Muscle of arm (tissue), 12 donors: ENCODE results near the gene TJP3. TPM values are rescaled to one million over a fixed set of nuclear protein-coding genes. Genes with fewer than 3 reads are reported as not detected.

Experiments
- DNase-seq: peaks from one replicate; pipeline ENCODE4 v3.0.0-alpha.2; 2013
- polyA plus RNA-seq, 12 donors: library from polyadenylated mRNA; unstranded; fragments of 120-200 nt; gene quantifications; one replicate each; pipeline ENCODE4 v1.2.1, GENCODE V29; 2013; ENCODE audit not compliant: insufficient read length in 12 of 12

Gene TJP3
- polyA plus RNA-seq, 12 donors = 0.18 to 15.1 (median 0.61) TPM; not detected in 2

GRCh38 chr19:3782903-3783302, 74.7 kb downstream of the TJP3 start:
- no peak for DNase-seq

DNA sequence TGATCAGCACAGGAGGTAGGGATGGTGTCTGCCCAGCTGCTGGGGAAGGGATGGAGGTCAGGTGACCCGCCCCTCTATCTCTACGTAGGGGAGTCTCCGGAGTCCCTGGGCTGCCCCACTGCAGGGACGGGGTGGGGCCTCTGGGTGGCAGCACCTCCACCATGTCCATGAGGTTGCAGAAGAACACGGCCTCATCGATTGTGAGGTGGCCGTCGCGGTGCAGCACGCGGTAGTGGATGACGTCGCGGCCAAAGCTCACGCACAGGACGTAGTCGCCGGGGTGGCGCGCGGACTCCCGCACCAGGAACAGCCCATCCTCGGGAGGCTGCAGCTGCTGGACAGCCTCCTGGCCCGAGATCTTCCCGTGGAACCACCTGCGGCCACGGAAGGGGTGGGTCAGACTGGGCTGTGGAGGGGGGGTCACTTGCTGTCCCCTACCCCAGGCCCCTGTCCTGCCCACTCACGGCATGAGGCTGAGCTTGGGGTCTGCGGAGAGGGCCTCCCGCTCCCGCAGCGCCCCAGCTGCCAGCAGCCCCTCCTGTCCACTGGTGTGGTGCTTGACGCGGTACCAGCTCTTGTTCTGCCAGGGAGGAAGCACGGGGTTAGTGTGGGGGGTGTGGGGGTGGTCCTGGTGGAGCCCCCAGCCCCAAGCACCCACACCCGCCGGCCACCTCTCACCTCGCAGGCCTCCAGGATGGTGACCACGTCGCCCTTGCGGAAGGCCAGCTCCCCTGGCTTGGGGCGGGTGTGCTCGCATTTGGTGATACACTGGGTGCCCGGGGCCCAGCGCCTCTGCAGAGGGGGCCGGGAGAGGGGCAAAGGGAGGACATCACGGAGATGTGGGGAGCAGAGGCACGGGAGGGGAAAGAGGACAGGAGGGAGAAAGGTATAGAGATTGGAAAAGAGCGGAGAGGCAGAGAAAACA, 75.7 kb downstream of the TJP3 start:
- DNase-seq = no peak

DNA sequence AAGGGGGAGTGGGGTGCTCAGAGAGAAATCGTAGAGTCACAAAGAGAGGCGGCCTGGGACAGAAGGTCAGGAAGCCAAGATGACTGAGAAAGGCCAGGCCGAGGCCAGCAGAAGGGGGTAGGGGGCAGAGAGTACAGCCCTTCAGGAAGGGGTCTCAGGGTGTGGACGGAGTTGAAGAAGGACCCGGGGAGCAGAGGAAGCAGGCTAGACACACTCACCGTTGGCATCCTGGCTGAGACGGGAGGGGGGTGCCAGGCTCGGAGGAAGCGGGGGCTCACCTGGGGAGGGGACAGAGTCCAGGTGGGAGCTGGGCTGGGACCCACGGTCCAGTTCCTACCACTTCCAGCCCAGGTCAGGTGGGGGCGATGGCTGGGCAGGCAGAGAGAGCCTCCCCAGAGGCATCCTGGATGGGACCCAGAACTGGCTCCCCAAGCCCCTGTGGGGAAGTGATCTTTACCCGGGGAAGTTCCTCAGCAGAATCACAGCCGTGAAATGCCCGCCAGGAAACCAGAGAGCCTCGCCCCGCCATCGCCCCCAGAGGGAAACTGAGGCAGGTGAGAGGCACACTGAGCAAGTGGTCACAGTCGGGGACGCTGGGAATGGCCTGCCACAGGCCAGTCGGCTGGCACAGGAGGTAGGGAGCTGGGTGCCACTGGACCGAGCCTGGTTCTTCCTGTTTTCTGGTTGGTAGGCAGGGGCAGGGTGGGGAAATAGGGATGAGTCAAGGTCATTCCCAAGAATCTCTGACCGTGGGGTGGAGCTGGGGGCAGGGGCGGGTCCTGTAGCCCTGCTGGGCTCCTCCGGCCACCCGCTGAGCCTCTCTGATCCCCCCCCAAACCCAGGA, 76.6 kb downstream of the TJP3 start:
- no peak for DNase-seq

DNA sequence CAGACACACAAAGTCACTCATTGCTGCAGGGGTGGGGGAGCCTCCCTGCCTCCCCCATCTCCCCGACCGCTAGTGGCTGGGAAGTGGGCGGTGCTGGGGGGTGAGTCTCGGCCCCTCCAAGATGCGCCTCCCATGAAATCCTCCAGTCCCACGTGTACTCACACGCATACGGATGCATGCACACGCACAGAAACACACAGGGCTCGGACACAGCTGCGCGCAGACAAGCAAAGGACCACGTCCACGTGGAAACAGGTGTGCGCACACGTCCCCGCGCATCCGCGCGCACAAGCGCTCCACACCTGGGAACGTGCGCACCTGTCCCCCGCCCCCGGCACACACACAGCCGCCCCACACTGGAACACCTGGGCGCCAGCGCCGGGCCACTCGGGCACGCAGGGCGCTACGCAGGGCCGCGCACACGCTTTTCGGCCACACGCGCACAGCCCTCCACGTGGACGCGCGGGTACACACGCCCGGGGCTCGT, 77.3 kb downstream of the TJP3 start:
- DNase-seq = no peak

GRCh38 chr19:3785938-3786824, 78.0 kb downstream of the TJP3 start, which contains the start of gene MATK:
TSS of gene MATK (minus strand) at chr19:3786381. CDS start at chr19:3785135, 1,246 bp downstream.
- DNase-seq = no peak

GRCh38 chr19:3788996-3789778, 81.0 kb downstream of the TJP3 start:
- no peak for DNase-seq

- no peak for DNase-seq
These were observed 82.1 kb downstream of the TJP3 start for GRCh38 chr19:3790209-3790734.

DNA sequence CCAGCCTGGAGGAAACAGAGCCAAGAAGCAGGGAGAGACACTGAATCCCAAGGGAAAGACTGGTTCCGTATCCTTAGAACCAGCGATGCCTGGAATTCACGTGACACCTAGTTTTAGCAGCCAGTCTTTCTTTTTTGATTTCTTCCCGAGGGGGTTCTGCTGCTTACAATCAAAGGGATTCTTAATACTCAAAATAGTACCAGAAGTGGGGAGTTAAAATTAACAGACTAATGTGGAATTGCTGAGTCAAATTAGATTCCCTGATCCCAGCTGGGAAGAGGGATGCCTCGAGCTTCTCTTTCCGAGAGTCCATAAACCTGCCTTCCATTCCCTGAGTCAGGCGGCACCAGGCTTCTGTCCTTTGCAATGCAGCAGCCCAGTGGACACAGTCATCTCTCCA, 82.8 kb downstream of the TJP3 start:
- DNase-seq = no peak

GRCh38 chr19:3792114-3792513, 83.9 kb downstream of the TJP3 start:
- no peak for DNase-seq

GRCh38 chr19:3793799-3794198, 85.6 kb downstream of the TJP3 start:
- no peak for DNase-seq

DNA sequence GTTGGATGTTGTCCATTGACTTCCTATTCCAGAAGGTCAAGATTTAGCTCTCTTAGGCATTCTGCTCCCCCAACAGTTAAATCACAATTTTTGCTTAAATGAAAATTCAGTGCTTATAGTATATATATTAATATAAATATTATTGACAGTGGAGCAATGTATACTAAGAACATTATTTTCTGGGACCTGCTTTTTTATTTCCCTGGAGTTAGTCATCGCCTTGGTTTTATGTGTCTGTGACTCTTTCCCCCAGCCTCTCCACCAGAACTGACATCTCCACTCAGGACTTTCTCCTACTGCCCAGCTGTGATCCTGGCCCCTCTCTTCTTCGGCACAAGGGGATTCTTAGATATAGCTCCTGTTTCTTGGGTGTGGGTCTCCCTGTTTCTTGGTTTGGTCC, 88.2 kb downstream of the TJP3 start:
- DNase-seq = no peak

DNA sequence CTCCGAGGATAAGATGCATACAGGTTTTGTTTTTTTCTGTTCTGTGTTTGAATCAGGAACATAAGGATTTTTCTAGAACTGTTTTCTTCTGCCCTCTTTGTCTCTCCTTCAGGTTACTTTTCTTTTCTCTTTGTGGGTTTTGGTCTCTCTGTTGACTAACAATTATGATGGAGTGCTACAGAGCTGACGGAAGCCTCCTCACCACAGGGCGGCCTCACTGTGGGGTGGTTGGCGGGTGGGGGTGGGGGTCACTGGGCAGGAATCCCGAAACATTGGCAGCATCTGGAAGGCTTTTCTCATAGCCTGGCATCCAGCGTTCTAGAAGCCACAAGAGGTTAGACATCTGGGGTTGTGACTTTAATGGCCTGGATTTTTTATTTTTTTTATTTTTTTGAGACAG, 90.0 kb downstream of the TJP3 start:
- no peak for DNase-seq

Other genes with a start within 250 kb of the TJP3 start
- 10 to 100 TPM in 1 of 12 donors, 1 to 10 TPM in 1, under 1 TPM in 4, not detected in 6; 0.46 to 75.8 (median 0.69) TPM for gene SMIM24, start 227.9 kb upstream of the TJP3 start, polyA plus RNA-seq
- not detected for gene SMIM44, start 224.9 kb upstream of the TJP3 start, polyA plus RNA-seq
- 10 to 100 TPM in 1 of 12 donors, 1 to 10 TPM in 10, not detected in 1; 3.8 to 15.8 (median 5.0) TPM for gene DOHH, start 207.7 kb upstream of the TJP3 start, polyA plus RNA-seq
- 10 to 100 TPM in 11 of 12 donors, not detected in 1; 21.8 to 47.2 (median 28.8) TPM for gene FZR1, start 202.1 kb upstream of the TJP3 start, polyA plus RNA-seq
- 1 to 10 TPM in 10 of 12 donors, not detected in 2; 1.5 to 3.6 (median 3.0) TPM for gene TEKTIP1, start 169.2 kb upstream of the TJP3 start, polyA plus RNA-seq
- 10 to 100 TPM in 11 of 12 donors, not detected in 1; 19.3 to 48.1 (median 24.1) TPM for gene MFSD12, start 150.8 kb upstream of the TJP3 start, polyA plus RNA-seq
- 10 to 100 TPM in 11 of 12 donors, not detected in 1; 21.8 to 78.3 (median 32.1) TPM for gene HMG20B, start 135.4 kb upstream of the TJP3 start, polyA plus RNA-seq
- gene GIPC3, start 122.9 kb upstream of the TJP3 start, polyA plus RNA-seq = 1 to 10 TPM in 10 of 12 donors, not detected in 2; 1.1 to 3.2 (median 1.5) TPM
- 1 to 10 TPM in 9 of 12 donors, under 1 TPM in 1, not detected in 2; 0.96 to 2.9 (median 1.8) TPM for gene TBXA2R, start 101.5 kb upstream of the TJP3 start, polyA plus RNA-seq
- gene CACTIN, start 81.6 kb upstream of the TJP3 start, polyA plus RNA-seq = 10 to 100 TPM in 11 of 12 donors, not detected in 1; 13.8 to 32.4 (median 16.3) TPM
- 10 to 100 TPM in 11 of 12 donors, not detected in 1; 16.0 to 30.4 (median 19.9) TPM for gene PIP5K1C, start 7.9 kb upstream of the TJP3 start, polyA plus RNA-seq
- gene APBA3, start 53.3 kb downstream of the TJP3 start, polyA plus RNA-seq = 10 to 100 TPM in 7 of 12 donors, 1 to 10 TPM in 4, not detected in 1; 9.1 to 35.4 (median 12.2) TPM
- gene MRPL54, start 54.3 kb downstream of the TJP3 start, polyA plus RNA-seq = 10 to 100 TPM in 11 of 12 donors, not detected in 1; 17.1 to 26.3 (median 23.1) TPM
- not detected for gene RAX2, start 63.8 kb downstream of the TJP3 start, polyA plus RNA-seq
- 1 to 10 TPM in 4 of 12 donors, under 1 TPM in 6, not detected in 2; 0.51 to 3.6 (median 0.78) TPM for gene MATK, start 78.0 kb downstream of the TJP3 start, polyA plus RNA-seq
- gene ZFR2, start 160.7 kb downstream of the TJP3 start, polyA plus RNA-seq = under 1 TPM in 7 of 12 donors, not detected in 5; 0.05 to 0.94 (median 0.24) TPM
- gene ATCAY, start 172.3 kb downstream of the TJP3 start, polyA plus RNA-seq = 10 to 100 TPM in 1 of 12 donors, 1 to 10 TPM in 4, under 1 TPM in 6, not detected in 1; 0.13 to 27.3 (median 0.93) TPM
- gene NMRK2, start 224.7 kb downstream of the TJP3 start, polyA plus RNA-seq = 100 to 1,000 TPM in 10 of 12 donors, 10 to 100 TPM in 1, not detected in 1; 89.1 to 304 (median 222) TPM